Mammary epithelial cell (primary cell): Measurements from ENCODE around the gene ACOT12.

Source experiments
- CTCF ChIP-seq, 2 donors: IDR thresholded peaks in 1 of 2; conservative IDR thresholded peaks in 1 of 2; 2 replicates each; pipeline ENCODE4 v1.5.1; 2011 to 2012; ENCODE audit warnings: inconsistent platforms in 2 of 2, low read length in 2 of 2, mild to moderate bottlenecking in 2 of 2, control low read depth in 1 of 2, low read depth in 1 of 2; ENCODE audit not compliant: insufficient read depth in 1 of 2; ENCODE audit errors: extremely low read depth in 1 of 2
- EZH2 ChIP-seq: IDR thresholded peaks from 2 replicates; pipeline ENCODE4 v1.6.1; 2012; ENCODE audit warnings: low read length, inconsistent platforms, borderline replicate concordance

DNA sequence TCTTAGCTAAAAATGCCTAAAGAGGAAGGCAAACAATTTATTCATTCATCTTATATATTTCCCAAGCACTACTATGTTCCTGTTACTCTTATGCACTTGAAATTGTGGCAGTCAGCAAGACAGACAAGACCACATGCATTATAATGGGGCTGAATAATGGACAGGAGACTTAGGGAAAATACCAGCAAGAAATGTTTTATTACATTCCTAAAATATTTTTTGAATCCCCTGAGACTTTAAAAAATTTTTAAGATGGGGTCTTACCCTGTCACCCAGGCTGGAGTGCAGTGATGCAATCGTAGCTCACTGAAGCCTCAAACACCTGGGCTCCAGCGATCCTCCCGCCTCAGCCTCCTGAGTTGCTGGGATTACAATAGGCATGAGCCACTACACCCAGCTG, 79.4 kb downstream of the ACOT12 start:
- no peak for TF ChIP-seq CTCF (conservative IDR thresholded peaks at IDR 0.05 in 1 of 2, IDR thresholded peaks at IDR 0.05 in 1 of 2; ENCODE audit: extremely low read depth in 1 of 2, insufficient read depth in 1 of 2, low read depth in 1 of 2, low read length in 2 of 2)
- no peak for TF ChIP-seq EZH2
